SK-N-SH (cell line): ENCODE results near the gene SELENOV. TPM values are rescaled to one million over a fixed set of nuclear protein-coding genes. Genes with fewer than 3 reads are reported as not detected.

Experiments
- CTCF ChIA-PET: fragments of 300-600, 350-600 bp; formaldehyde crosslinking; extraction: SDS; loops from one replicate; lab custom pipeline; 2021; lab: Yijun Ruan, JAX
- POLR2A ChIA-PET: fragments of 350-600 bp; sonication (Branson Sonifier 250); formaldehyde crosslinking; extraction: SDS; loops from one replicate; lab custom pipeline; 2020; ENCODE audit warnings: antibody characterized with exemption, inconsistent platforms; lab: Yijun Ruan, JAX
- DNase-seq: peaks from one replicate; pipeline ENCODE4 v3.0.0; 2012
- H2AFZ ChIP-seq: fragments of 200-600 bp; sonication (generic); 2 replicates; pipeline ENCODE4 v1.8.1; 2016; ENCODE audit warnings: antibody characterized with exemption, mild to moderate bottlenecking, low read depth
- H3F3A ChIP-seq: fragments of 200-600 bp; sonication (generic); replicated peaks from 2 replicates; pipeline ENCODE3; 2016; ENCODE audit warnings: antibody characterized with exemption, mild to moderate bottlenecking; ENCODE audit not compliant: insufficient read depth
- H3K27ac ChIP-seq, 2 experiments: fragments of 200-500 bp in 1 of 2; fragments of 200-600 bp in 1 of 2; sonication (Bioruptor generic) in 1 of 2; sonication (generic), shearing (Covaris generic) in 1 of 2; 2 replicates each; pipeline versions ENCODE4 v1.5.1 to v1.6.1; 2014 to 2016; ENCODE audit warnings: low read depth in 2 of 2, inconsistent platforms in 1 of 2, low read length in 1 of 2, mild to moderate bottlenecking in 1 of 2, mixed read lengths in 1 of 2
- H3K27me3 ChIP-seq: fragments of 200-600 bp; sonication (generic), shearing (Covaris generic); 2 replicates; pipeline ENCODE4 v1.6.1; 2016; ENCODE audit warnings: mixed run types; ENCODE audit not compliant: insufficient read depth
- H3K36me3 ChIP-seq, 2 experiments: fragments of 200-500 bp in 1 of 2; fragments of 200-600 bp in 1 of 2; sonication (Bioruptor generic) in 1 of 2; sonication (generic) in 1 of 2; replicated peaks in 1 of 2; 2 replicates each; pipeline versions ENCODE3 to v1.5.1; 2014 to 2016; ENCODE audit warnings: low read length in 1 of 2, mild to moderate bottlenecking in 1 of 2; ENCODE audit not compliant: insufficient read depth in 2 of 2, control insufficient read depth in 1 of 2
- H3K4me1 ChIP-seq, 2 experiments: fragments of 200-500 bp in 1 of 2; fragments of 200-600 bp in 1 of 2; sonication (Bioruptor generic) in 1 of 2; sonication (generic), shearing (Covaris generic) in 1 of 2; 2 replicates each; pipeline versions ENCODE4 v1.5.1 to v1.6.1; 2014 to 2016; ENCODE audit warnings: low read depth in 1 of 2, low read length in 1 of 2, mixed run types in 1 of 2; ENCODE audit not compliant: insufficient read depth in 2 of 2, control insufficient read depth in 1 of 2
- H3K4me2 ChIP-seq: fragments of 200-600 bp; sonication (generic), shearing (Covaris generic); 2 replicates; pipeline ENCODE4 v1.6.1; 2017; ENCODE audit warnings: mixed run types
- H3K4me3 ChIP-seq, 2 experiments: fragments of 200-500 bp in 1 of 2; fragments of 200-600 bp in 1 of 2; sonication (Bioruptor generic) in 1 of 2; sonication (generic), shearing (Covaris generic) in 1 of 2; 2 replicates each; pipeline versions ENCODE4 v1.5.1 to v1.8.1; 2014 to 2016; ENCODE audit warnings: low read depth in 2 of 2, inconsistent platforms in 1 of 2, low read length in 1 of 2, mild to moderate bottlenecking in 1 of 2, mixed read lengths in 1 of 2, moderate library complexity in 1 of 2
- H3K79me2 ChIP-seq: fragments of 200-600 bp; sonication (generic); 2 replicates; pipeline ENCODE4 v1.8.1; 2017; ENCODE audit warnings: mild to moderate bottlenecking; ENCODE audit not compliant: insufficient read depth
- H3K9ac ChIP-seq: fragments of 200-600 bp; sonication (generic); 2 replicates; pipeline ENCODE4 v1.6.1; 2017; ENCODE audit warnings: mixed run types
- H3K9me2 ChIP-seq: fragments of 200-600 bp; sonication (generic); 2 replicates; pipeline ENCODE4 v1.6.1; 2017; ENCODE audit warnings: mixed run types
- H3K9me3 ChIP-seq: fragments of 200-600 bp; sonication (generic); 2 replicates; pipeline ENCODE4 v1.6.1; 2017; ENCODE audit warnings: mixed run types, mild to moderate bottlenecking, moderate library complexity
- H4K20me1 ChIP-seq: fragments of 200-600 bp; sonication (generic); 2 replicates; pipeline ENCODE4 v1.6.1; 2017; ENCODE audit warnings: mild to moderate bottlenecking, mixed run types; ENCODE audit not compliant: insufficient read depth
- CHD2 ChIP-seq: fragments of 150-350 bp; IDR thresholded peaks from 2 replicates; pipeline ENCODE4 v1.6.1; 2018; ENCODE audit warnings: low read length; ENCODE audit not compliant: partially characterized antibody
- ELF1 ChIP-seq: IDR thresholded peaks from 2 replicates; pipeline ENCODE4 v1.4.0; 2012
- EP300 ChIP-seq, 2 experiments: IDR thresholded peaks; 2 replicates each; pipeline versions ENCODE4 v1.4.0 to v1.6.1; 2012; ENCODE audit warnings: borderline replicate concordance in 1 of 2, low read depth in 1 of 2, low read length in 1 of 2
- EZH2phosphoT487 ChIP-seq: fragments of 200-600 bp; sonication (generic); IDR thresholded peaks from 2 replicates; pipeline ENCODE4 v1.6.1; 2017; ENCODE audit warnings: low read depth, mixed run types, mild to moderate bottlenecking, antibody characterized with exemption, moderate library complexity, borderline replicate concordance
- FOSL2 ChIP-seq: IDR thresholded peaks from 2 replicates; pipeline ENCODE4 v1.4.0; 2012; ENCODE audit warnings: low read depth, mild to moderate bottlenecking, moderate library complexity, borderline replicate concordance
- GABPA ChIP-seq: IDR thresholded peaks from 2 replicates; pipeline ENCODE4 v1.4.0; 2012; ENCODE audit warnings: low read depth, mild to moderate bottlenecking
- GATA2 ChIP-seq: sonication (generic); formaldehyde crosslinking; IDR thresholded peaks from 2 replicates; pipeline ENCODE4 v1.5.0; 2020; ENCODE audit warnings: mild to moderate bottlenecking, missing genetic modification reagents
- MEF2A ChIP-seq: IDR thresholded peaks from 2 replicates; pipeline ENCODE4 v1.4.0; 2012; ENCODE audit warnings: low read depth, borderline replicate concordance
- MXI1 ChIP-seq: IDR thresholded peaks from 2 replicates; pipeline ENCODE4 v1.6.1; 2012; ENCODE audit warnings: mild to moderate bottlenecking, low read depth, low read length, improper control_type of control experiment
- RFX5 ChIP-seq: IDR thresholded peaks from 2 replicates; pipeline ENCODE4 v1.6.1; 2012; ENCODE audit warnings: mild to moderate bottlenecking, improper control_type of control experiment, low read length
- RXRA ChIP-seq: IDR thresholded peaks from 2 replicates; pipeline ENCODE4 v1.4.0; 2012; ENCODE audit warnings: low read depth, mild to moderate bottlenecking, borderline replicate concordance
- SIN3A ChIP-seq: IDR thresholded peaks from 2 replicates; pipeline ENCODE4 v1.6.1; 2012; ENCODE audit warnings: low read depth, mild to moderate bottlenecking, low read length, moderate library complexity, borderline replicate concordance
- SMC3 ChIP-seq: IDR thresholded peaks from 2 replicates; pipeline ENCODE4 v1.6.1; 2012; ENCODE audit warnings: low read depth, low read length, improper control_type of control experiment
- TAF1 ChIP-seq: IDR thresholded peaks from 2 replicates; pipeline ENCODE4 v1.6.1; 2012; ENCODE audit warnings: low read depth, mild to moderate bottlenecking, low read length, moderate library complexity, borderline replicate concordance
- TCF12 ChIP-seq: IDR thresholded peaks from 2 replicates; pipeline ENCODE4 v1.4.0; 2012
- YY1 ChIP-seq: IDR thresholded peaks from 2 replicates; pipeline ENCODE4 v1.4.0; 2012; ENCODE audit warnings: low read depth, mild to moderate bottlenecking
- WGBS: methylation state at CpG from one replicate; pipeline ENCODE4 v1.1.6; 2017; ENCODE audit warnings: low lambda C conversion rate; 5-methylcytosine and 5-hydroxymethylcytosine counted together
- polyA plus RNA-seq, 3 experiments: library from polyadenylated mRNA; depleted of rRNA; stranded (reverse); fragments of >200 nt; gene quantifications; 2 replicates each; pipeline ENCODE4 v1.2.3, GENCODE V29; 2012
- TF ChIP-seq, protein P1 (sequence below): fragments of 200-600 bp; sonication (generic); IDR thresholded peaks from 2 replicates; pipeline ENCODE4 v1.6.1; 2017; ENCODE audit warnings: antibody characterized with exemption, mild to moderate bottlenecking, moderate library complexity
- TF ChIP-seq, protein P2 (sequence below): IDR thresholded peaks from 2 replicates; pipeline ENCODE4; 2012
- TF ChIP-seq, protein P3 (sequence below): IDR thresholded peaks from 2 replicates; pipeline ENCODE4 v1.4.0; 2012; ENCODE audit warnings: low read depth, borderline replicate concordance
- TF ChIP-seq, protein P4 (sequence below): fragments of 150-350 bp; IDR thresholded peaks from 2 replicates; pipeline ENCODE4 v1.6.1; 2016; ENCODE audit warnings: mild to moderate bottlenecking, low read depth, low read length
- TF ChIP-seq, protein P5 (sequence below): IDR thresholded peaks from 2 replicates; pipeline ENCODE4 v1.4.0; 2012; ENCODE audit warnings: low read depth

SELENOV gene
- polyA plus RNA-seq, 1 of the 3 experiments (the other 2 are of a cell fraction), result 0.08 TPM

DNA sequence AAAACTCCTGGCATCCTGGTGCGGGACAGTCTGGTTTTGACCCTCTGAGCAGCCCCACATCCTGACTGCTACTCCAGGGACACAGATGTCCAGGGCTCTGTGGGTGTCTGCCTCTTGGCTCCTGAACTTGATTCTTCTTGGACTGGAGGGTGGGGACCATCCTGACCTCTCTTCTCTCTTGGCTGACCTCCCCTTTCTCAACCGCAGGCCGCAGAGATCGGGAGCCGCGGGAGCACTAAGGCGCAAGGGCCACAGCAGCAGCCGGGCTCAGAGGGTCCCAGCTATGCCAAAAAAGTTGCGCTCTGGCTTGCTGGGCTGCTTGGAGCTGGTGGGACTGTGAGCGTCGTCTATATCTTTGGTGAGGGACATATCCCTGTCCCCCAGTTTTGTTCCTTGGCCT is 33.3 kb upstream of the SELENOV start (continued):
- TF ChIP-seq CHD2, result no peak
- no peak for TF ChIP-seq RXRA

DNA sequence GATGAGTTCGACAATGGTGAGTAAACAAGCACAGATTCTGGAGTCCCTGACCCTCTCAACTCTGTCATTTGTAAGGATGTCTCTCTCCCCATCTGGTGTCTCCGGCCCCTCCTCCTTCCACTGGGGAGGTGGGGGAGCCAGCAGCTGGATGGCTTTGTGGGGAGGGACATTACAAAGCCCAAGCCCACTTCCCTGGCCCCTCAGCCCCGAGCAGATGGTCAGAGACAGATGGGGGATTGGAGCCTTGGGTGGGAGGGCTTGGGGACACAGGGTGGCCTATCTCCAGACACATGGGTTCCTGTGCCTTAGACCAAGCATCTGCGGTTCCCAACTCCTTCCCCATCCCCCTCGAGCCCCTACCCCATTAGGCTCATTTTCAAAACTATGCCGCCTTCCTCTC is 31.8 kb upstream of the SELENOV start:
- Histone ChIP-seq H3K9me3 (no peaks in the 10 kb centered on the region), H3K36me3 (peaks cover 10 to 27% of the 10 kb centered on the region in 2 experiments), H2AFZ (no peak overlapping the region), H3K79me2 (peaks cover 38% of the 10 kb centered on the region), H3K4me2 (no peak overlapping the region), H4K20me1 (no peaks in the 10 kb centered on the region), H3K27ac (no peak overlapping the region), H3K9me2 (no peaks in the 10 kb centered on the region), H3K4me3 (no peak overlapping the region), H3F3A (peaks cover 13% of the 10 kb centered on the region), H3K9ac (no peak overlapping the region), H3K4me1 (peaks cover 0 to 14% of the 10 kb centered on the region in 2 experiments; a peak in 1 of 4 replicates), H3K27me3 (no peaks in the 10 kb centered on the region)
- no peak for DNase-seq
- CTCF ChIA-PET, result interaction anchor here (1.9 kb wide), 1 partner anchor 9 kb away, joined by 5 read pairs; no protein-coding TSS in a partner anchor
- TF ChIP-seq GATA2 (CRISPR knock-in tag) (no peak), MXI1 (no peak), ELF1 (no peak), RXRA (no peak), RFX5 (no peak)
- 78% methylated on average over 6 of the region's 6 CpGs for WGBS
- POLR2A ChIA-PET, result no interaction called here

DNA sequence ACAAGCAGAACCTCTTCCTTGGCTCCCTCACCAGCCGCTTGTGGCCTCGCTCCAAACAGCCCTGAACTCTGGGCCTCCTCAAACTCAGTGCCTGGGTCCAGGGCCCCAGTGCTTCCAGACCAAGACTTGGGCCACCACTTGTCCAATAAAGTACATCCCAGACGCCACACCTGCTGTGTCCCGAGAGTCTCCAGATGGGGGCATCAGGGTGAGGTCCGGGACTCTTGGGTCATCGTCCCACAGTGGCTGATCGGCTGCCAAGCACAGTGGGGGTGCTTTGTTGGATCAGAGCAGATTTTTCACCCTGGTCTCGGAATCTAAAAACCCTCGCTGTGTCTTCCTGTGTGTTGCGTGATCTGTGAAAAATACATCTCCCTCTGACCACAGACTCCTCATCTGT is 25.2 kb upstream of the SELENOV start:
- POLR2A ChIA-PET, result no interaction called here
- H3F3A ChIP-seq, result peaks cover 3% of the 10 kb centered on the region
- 83% methylated on average over 7 of the region's 10 CpGs for WGBS
- no peak for TF ChIP-seq EP300 (IDR thresholded peaks at IDR 0.05; ENCODE audit: borderline replicate concordance in 1 of 2, low read depth in 1 of 2, low read length in 1 of 2)
- TF ChIP-seq SMC3, result no peak
- no peak for TF ChIP-seq ELF1
- no peak for TF ChIP-seq FOSL2
- TF ChIP-seq TAF1, result no peak
- TF ChIP-seq, protein P1, sequence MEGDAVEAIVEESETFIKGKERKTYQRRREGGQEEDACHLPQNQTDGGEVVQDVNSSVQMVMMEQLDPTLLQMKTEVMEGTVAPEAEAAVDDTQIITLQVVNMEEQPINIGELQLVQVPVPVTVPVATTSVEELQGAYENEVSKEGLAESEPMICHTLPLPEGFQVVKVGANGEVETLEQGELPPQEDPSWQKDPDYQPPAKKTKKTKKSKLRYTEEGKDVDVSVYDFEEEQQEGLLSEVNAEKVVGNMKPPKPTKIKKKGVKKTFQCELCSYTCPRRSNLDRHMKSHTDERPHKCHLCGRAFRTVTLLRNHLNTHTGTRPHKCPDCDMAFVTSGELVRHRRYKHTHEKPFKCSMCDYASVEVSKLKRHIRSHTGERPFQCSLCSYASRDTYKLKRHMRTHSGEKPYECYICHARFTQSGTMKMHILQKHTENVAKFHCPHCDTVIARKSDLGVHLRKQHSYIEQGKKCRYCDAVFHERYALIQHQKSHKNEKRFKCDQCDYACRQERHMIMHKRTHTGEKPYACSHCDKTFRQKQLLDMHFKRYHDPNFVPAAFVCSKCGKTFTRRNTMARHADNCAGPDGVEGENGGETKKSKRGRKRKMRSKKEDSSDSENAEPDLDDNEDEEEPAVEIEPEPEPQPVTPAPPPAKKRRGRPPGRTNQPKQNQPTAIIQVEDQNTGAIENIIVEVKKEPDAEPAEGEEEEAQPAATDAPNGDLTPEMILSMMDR, result no peak
- no peak for TF ChIP-seq SIN3A
- TF ChIP-seq, protein P2, sequence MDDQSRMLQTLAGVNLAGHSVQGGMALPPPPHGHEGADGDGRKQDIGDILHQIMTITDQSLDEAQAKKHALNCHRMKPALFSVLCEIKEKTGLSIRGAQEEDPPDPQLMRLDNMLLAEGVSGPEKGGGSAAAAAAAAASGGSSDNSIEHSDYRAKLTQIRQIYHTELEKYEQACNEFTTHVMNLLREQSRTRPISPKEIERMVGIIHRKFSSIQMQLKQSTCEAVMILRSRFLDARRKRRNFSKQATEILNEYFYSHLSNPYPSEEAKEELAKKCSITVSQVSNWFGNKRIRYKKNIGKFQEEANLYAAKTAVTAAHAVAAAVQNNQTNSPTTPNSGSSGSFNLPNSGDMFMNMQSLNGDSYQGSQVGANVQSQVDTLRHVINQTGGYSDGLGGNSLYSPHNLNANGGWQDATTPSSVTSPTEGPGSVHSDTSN, result no peak
- TF ChIP-seq, protein P3, sequence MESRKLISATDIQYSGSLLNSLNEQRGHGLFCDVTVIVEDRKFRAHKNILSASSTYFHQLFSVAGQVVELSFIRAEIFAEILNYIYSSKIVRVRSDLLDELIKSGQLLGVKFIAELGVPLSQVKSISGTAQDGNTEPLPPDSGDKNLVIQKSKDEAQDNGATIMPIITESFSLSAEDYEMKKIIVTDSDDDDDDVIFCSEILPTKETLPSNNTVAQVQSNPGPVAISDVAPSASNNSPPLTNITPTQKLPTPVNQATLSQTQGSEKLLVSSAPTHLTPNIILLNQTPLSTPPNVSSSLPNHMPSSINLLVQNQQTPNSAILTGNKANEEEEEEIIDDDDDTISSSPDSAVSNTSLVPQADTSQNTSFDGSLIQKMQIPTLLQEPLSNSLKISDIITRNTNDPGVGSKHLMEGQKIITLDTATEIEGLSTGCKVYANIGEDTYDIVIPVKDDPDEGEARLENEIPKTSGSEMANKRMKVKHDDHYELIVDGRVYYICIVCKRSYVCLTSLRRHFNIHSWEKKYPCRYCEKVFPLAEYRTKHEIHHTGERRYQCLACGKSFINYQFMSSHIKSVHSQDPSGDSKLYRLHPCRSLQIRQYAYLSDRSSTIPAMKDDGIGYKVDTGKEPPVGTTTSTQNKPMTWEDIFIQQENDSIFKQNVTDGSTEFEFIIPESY, result no peak
- TF ChIP-seq, protein P4, sequence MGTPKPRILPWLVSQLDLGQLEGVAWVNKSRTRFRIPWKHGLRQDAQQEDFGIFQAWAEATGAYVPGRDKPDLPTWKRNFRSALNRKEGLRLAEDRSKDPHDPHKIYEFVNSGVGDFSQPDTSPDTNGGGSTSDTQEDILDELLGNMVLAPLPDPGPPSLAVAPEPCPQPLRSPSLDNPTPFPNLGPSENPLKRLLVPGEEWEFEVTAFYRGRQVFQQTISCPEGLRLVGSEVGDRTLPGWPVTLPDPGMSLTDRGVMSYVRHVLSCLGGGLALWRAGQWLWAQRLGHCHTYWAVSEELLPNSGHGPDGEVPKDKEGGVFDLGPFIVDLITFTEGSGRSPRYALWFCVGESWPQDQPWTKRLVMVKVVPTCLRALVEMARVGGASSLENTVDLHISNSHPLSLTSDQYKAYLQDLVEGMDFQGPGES, result no peak
- no peak for TF ChIP-seq GABPA
- TF ChIP-seq, protein P5, sequence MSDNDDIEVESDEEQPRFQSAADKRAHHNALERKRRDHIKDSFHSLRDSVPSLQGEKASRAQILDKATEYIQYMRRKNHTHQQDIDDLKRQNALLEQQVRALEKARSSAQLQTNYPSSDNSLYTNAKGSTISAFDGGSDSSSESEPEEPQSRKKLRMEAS, result no peak
- TF ChIP-seq EZH2phosphoT487, result no peak
- no peak for TF ChIP-seq TCF12
- TF ChIP-seq YY1, result no peak
- TF ChIP-seq MEF2A, result no peak

More for the DNA sequence above, 25.2 kb upstream of the SELENOV start:
- Histone ChIP-seq H4K20me1 (no peaks in the 10 kb centered on the region), H3K9me2 (no peaks in the 10 kb centered on the region), H2AFZ (no peak overlapping the region), H3K9ac (no peak overlapping the region), H3K4me2 (no peak overlapping the region), H3K36me3 (peaks cover 4 to 38% of the 10 kb centered on the region in 2 experiments), H3K79me2 (peaks cover 5% of the 10 kb centered on the region; the same call in 1 of the 2 replicates), H3K27me3 (no peaks in the 10 kb centered on the region), H3K4me1 (no peaks in the 10 kb centered on the region), H3K27ac (no peak overlapping the region), H3K4me3 (no peak overlapping the region), H3K9me3 (no peaks in the 10 kb centered on the region)
- CTCF ChIA-PET, result interaction anchor here (1.0 to 1.5 kb wide), 2 partner anchors 15 to 43 kb away, joined by 6 read pairs; partner anchors contain the start of gene EID2B
- no peak for DNase-seq
